ENCODE measurements around the gene STX3.

GRCh38 chr11:59842316-59842715, 87.1 kb downstream of the STX3 start:
- TF ChIP-seq CTCF (IDR thresholded peaks at IDR 0.05; ENCODE audit: low read depth, low read length) (no peak), EZH2phosphoT487 (IDR thresholded peaks at IDR 0.05; ENCODE audit: low read depth) (no peak)

All from OCI-LY3 (cell line).